D721Med (cell line): ENCODE results near the gene LDLR.

Experiments used
- DNase-seq: peaks from one replicate; pipeline ENCODE4 v3.0.0; 2011; ENCODE audit warnings: low spot score; ENCODE audit not compliant: insufficient read length
- FAIRE-seq: peaks from 2 replicates; lab custom pipeline; 2011; peaks lifted over from hg19 to GRCh38; lab: Jason Lieb, UNC
- CTCF ChIP-seq: IDR thresholded peaks from 2 replicates; pipeline ENCODE4 v1.5.1; 2012; ENCODE audit warnings: mild to moderate bottlenecking, control low read depth; ENCODE audit not compliant: insufficient read depth; ENCODE audit errors: missing control alignments

LDLR gene

GRCh38 chr19:11164296-11164695, 75.0 kb downstream of the LDLR start:
- FAIRE-seq (no peak), DNase-seq (no peak)
- TF ChIP-seq CTCF: no peak

GRCh38 chr19:11164879-11165406, 75.7 kb downstream of the LDLR start:
- FAIRE-seq: no peak
- TF ChIP-seq CTCF: no peak
- DNase-seq: no peak

- DNase-seq (no peak), FAIRE-seq (no peak)
- TF ChIP-seq CTCF: no peak
Observed at GRCh38 chr19:11165486-11166030, 76.3 kb downstream of the LDLR start.

GRCh38 chr19:11166281-11167142, 77.2 kb downstream of the LDLR start:
- FAIRE-seq: no peak
- TF ChIP-seq CTCF: no peak
- DNase-seq: no peak

GRCh38 chr19:11168568-11168967, 79.3 kb downstream of the LDLR start:
- DNase-seq: no peak
- no peak for FAIRE-seq
- TF ChIP-seq CTCF: no peak

GRCh38 chr19:11169896-11170678, 80.8 kb downstream of the LDLR start:
- FAIRE-seq (no peak), DNase-seq (no peak)
- no peak for TF ChIP-seq CTCF
